IMR-90 (cell line): ENCODE results near the gene ATG9A. TPM values are rescaled to one million over a fixed set of nuclear protein-coding genes. Genes with fewer than 3 reads are reported as not detected.

ENCODE experiments used
- ATAC-seq: fragments of 200-7000 bp; cut with Tn5 transposase; 2 replicates; pipeline ENCODE4 v1.9.1; 2020; ENCODE audit warnings: low read depth, mild to moderate bottlenecking, moderate library complexity
- BruUV-seq: library from RNA; stranded (reverse); fragments of 400-500 nt; replicated peaks from 2 replicates; lab custom pipeline; 2021; lab: Mats Ljungman, UMichigan
- CTCF ChIA-PET: fragments of 300-600 bp; formaldehyde crosslinking; extraction: SDS; loops from one replicate; lab custom pipeline; 2021; ENCODE audit warnings: antibody characterized with exemption; lab: Yijun Ruan, JAX
- POLR2A ChIA-PET: fragments of 300-600 bp; sonication (Branson Sonifier 250); formaldehyde crosslinking; loops from one replicate; lab custom pipeline; 2022; ENCODE audit warnings: antibody characterized with exemption; ENCODE audit not compliant: unreplicated experiment; lab: Charles Lee
- DNase-seq: peaks from one replicate; pipeline ENCODE4 v3.0.0; 2013
- H2AFZ ChIP-seq: replicated peaks from 2 replicates; pipeline ENCODE3; 2013; ENCODE audit warnings: low read length, mild to moderate bottlenecking; ENCODE audit not compliant: poor library complexity
- H2AK5ac ChIP-seq: 2 replicates; pipeline ENCODE4 v1.6.1; 2013; ENCODE audit warnings: low read depth, low read length, inconsistent platforms
- H2AK9ac ChIP-seq: replicated peaks from 2 replicates; pipeline ENCODE3; 2013; ENCODE audit warnings: mild to moderate bottlenecking, low read depth, low read length, moderate library complexity; ENCODE audit not compliant: poor library complexity
- H2BK120ac ChIP-seq: 2 replicates; pipeline ENCODE4 v1.6.1; 2013; ENCODE audit warnings: low read depth, low read length, inconsistent platforms
- H2BK15ac ChIP-seq: 3 replicates; pipeline ENCODE4 v1.6.1; 2013; ENCODE audit warnings: low read depth, low read length, inconsistent platforms
- H2BK20ac ChIP-seq: 2 replicates; pipeline ENCODE4 v1.6.1; 2013; ENCODE audit warnings: low read depth, mild to moderate bottlenecking, inconsistent platforms, low read length, moderate library complexity
- H2BK5ac ChIP-seq: 2 replicates; pipeline ENCODE4 v1.6.1; 2013; ENCODE audit warnings: mild to moderate bottlenecking, low read depth, low read length, inconsistent platforms; ENCODE audit not compliant: poor library complexity, severe bottlenecking
- H3K14ac ChIP-seq: replicated peaks from 2 replicates; pipeline ENCODE4 v1.6.1; 2013; ENCODE audit warnings: low read depth, low read length, inconsistent platforms
- H3K18ac ChIP-seq: 2 replicates; pipeline ENCODE4 v1.6.1; 2013; ENCODE audit warnings: low read depth, low read length, control low read depth
- H3K23ac ChIP-seq: 2 replicates; pipeline ENCODE4 v1.6.1; 2013; ENCODE audit warnings: low read depth, low read length, inconsistent platforms
- H3K27ac ChIP-seq: 2 replicates; pipeline ENCODE4 v1.5.1; 2013; ENCODE audit warnings: mild to moderate bottlenecking, control low read depth, low read length; ENCODE audit not compliant: insufficient read depth
- H3K27me3 ChIP-seq: 2 replicates; pipeline ENCODE4 v1.6.1; 2013; ENCODE audit warnings: low read length; ENCODE audit not compliant: control insufficient read depth, insufficient read depth
- H3K36me3 ChIP-seq: 2 replicates; pipeline ENCODE4 v1.6.1; 2013; ENCODE audit warnings: low read length, mixed read lengths; ENCODE audit not compliant: control insufficient read depth, insufficient read depth
- H3K4ac ChIP-seq: 2 replicates; pipeline ENCODE4 v1.6.1; 2013; ENCODE audit warnings: low read depth, low read length, inconsistent platforms
- H3K4me1 ChIP-seq: 2 replicates; pipeline ENCODE4 v1.6.1; 2013; ENCODE audit warnings: low read length, mixed read lengths; ENCODE audit not compliant: control insufficient read depth, insufficient read depth
- H3K4me2 ChIP-seq: 2 replicates; pipeline ENCODE4 v1.6.1; 2013; ENCODE audit warnings: low read depth, mild to moderate bottlenecking, control low read depth, low read length, moderate library complexity
- H3K4me3 ChIP-seq: 2 replicates; pipeline ENCODE4 v1.5.1; 2013; ENCODE audit warnings: low read depth, mild to moderate bottlenecking, control low read depth, low read length, moderate library complexity; ENCODE audit not compliant: insufficient read depth
- H3K56ac ChIP-seq: 2 replicates; pipeline ENCODE4 v1.6.1; 2013; ENCODE audit warnings: low read length, inconsistent platforms; ENCODE audit not compliant: insufficient read depth; ENCODE audit errors: extremely low read depth
- H3K79me1 ChIP-seq, 2 experiments: 2 replicates each; pipeline ENCODE4 v1.6.1; 2013; ENCODE audit warnings: low read length in 2 of 2, inconsistent platforms in 1 of 2, low read depth in 1 of 2
- H3K9ac ChIP-seq: 2 replicates; pipeline ENCODE4 v1.6.1; 2013; ENCODE audit warnings: low read depth, low read length, control low read depth
- H3K9me1 ChIP-seq: 2 replicates; pipeline ENCODE4 v1.6.1; 2013; ENCODE audit warnings: low read length, inconsistent platforms; ENCODE audit not compliant: insufficient read depth
- H3K9me3 ChIP-seq: 2 replicates; pipeline ENCODE4 v1.6.1; 2013; ENCODE audit warnings: low read length; ENCODE audit not compliant: control insufficient read depth, insufficient read depth
- H4K20me1 ChIP-seq: 2 replicates; pipeline ENCODE4 v1.6.1; 2013; ENCODE audit warnings: low read length, inconsistent platforms; ENCODE audit not compliant: insufficient read depth
- H4K5ac ChIP-seq: 2 replicates; pipeline ENCODE4 v1.6.1; 2013; ENCODE audit warnings: mild to moderate bottlenecking, low read depth, low read length, control low read depth
- H4K8ac ChIP-seq, 2 experiments: 2 replicates each; pipeline ENCODE4 v1.6.1; 2013; ENCODE audit warnings: low read depth in 2 of 2, low read length in 2 of 2, control low read depth in 1 of 2, inconsistent platforms in 1 of 2
- H4K91ac ChIP-seq: 2 replicates; pipeline ENCODE4 v1.6.1; 2013; ENCODE audit warnings: low read depth, low read length, inconsistent platforms; ENCODE audit not compliant: insufficient read depth
- BHLHE40 ChIP-seq: fragments of 150-350 bp; IDR thresholded peaks from 2 replicates; pipeline ENCODE4 v1.6.1; 2016; ENCODE audit warnings: mild to moderate bottlenecking, low read depth, low read length
- CEBPB ChIP-seq: IDR thresholded peaks from 2 replicates; pipeline ENCODE4 v1.6.1; 2012; ENCODE audit warnings: low read depth, low read length, improper control_type of control experiment
- CHD1 ChIP-seq: IDR thresholded peaks from 2 replicates; pipeline ENCODE4 v1.6.1; 2012; ENCODE audit warnings: low read depth, low read length, improper control_type of control experiment
- FOS ChIP-seq: fragments of 150-350 bp; IDR thresholded peaks from 2 replicates; pipeline ENCODE4 v1.6.1; 2016; ENCODE audit warnings: low read depth, low read length
- MAFK ChIP-seq: IDR thresholded peaks from 2 replicates; pipeline ENCODE4 v1.6.1; 2012; ENCODE audit warnings: low read depth, low read length, improper control_type of control experiment
- MAZ ChIP-seq: IDR thresholded peaks from 2 replicates; pipeline ENCODE4 v1.6.1; 2012; ENCODE audit warnings: low read depth, mild to moderate bottlenecking, low read length, improper control_type of control experiment, moderate library complexity, borderline replicate concordance
- MXI1 ChIP-seq: IDR thresholded peaks from 2 replicates; pipeline ENCODE4 v1.6.1; 2012; ENCODE audit warnings: low read depth, mild to moderate bottlenecking, low read length, moderate library complexity, borderline replicate concordance
- NFE2L2 ChIP-seq: fragments of 150-350 bp; IDR thresholded peaks from 2 replicates; pipeline ENCODE4 v1.6.1; 2016; ENCODE audit warnings: low read depth, mild to moderate bottlenecking, low read length
- POLR2A ChIP-seq: IDR thresholded peaks from 2 replicates; pipeline ENCODE4 v1.6.1; 2012; ENCODE audit warnings: mild to moderate bottlenecking, low read depth, low read length
- RAD21 ChIP-seq: IDR thresholded peaks from 2 replicates; pipeline ENCODE4 v1.6.1; 2012; ENCODE audit warnings: low read length, improper control_type of control experiment
- RCOR1 ChIP-seq: IDR thresholded peaks from 2 replicates; pipeline ENCODE4 v1.6.1; 2012; ENCODE audit warnings: mild to moderate bottlenecking, low read length, improper control_type of control experiment; ENCODE audit not compliant: insufficient replicate concordance
- RFX5 ChIP-seq: IDR thresholded peaks from 2 replicates; pipeline ENCODE4 v1.8.0; 2012; ENCODE audit warnings: low read depth, mild to moderate bottlenecking, low read length, moderate library complexity
- SMC3 ChIP-seq: fragments of 150-350 bp; IDR thresholded peaks from 2 replicates; pipeline ENCODE4 v1.6.1; 2016; ENCODE audit warnings: low read depth, mild to moderate bottlenecking, antibody characterized with exemption, low read length, moderate library complexity
- WGBS, 2 experiments: methylation state at CpG; one replicate each; pipeline versions ENCODE4 v1.1.5 to v1.1.7; 2013; ENCODE audit warnings: missing lambda C conversion rate in 2 of 2; ENCODE audit not compliant: insufficient read length in 1 of 2; ENCODE audit errors: extremely low coverage in 2 of 2; 5-methylcytosine and 5-hydroxymethylcytosine counted together
- dilution Hi-C: fragments of 300-500 bp; cut with HindIII; formaldehyde crosslinking; loops from one replicate; pipeline ENCODE4 v1.14.3; 2018; ENCODE audit warnings: low sequenced_read_pairs; ENCODE audit not compliant: unreplicated experiment
- in situ Hi-C: fragments of 300-500 bp; cut with MboI; formaldehyde crosslinking; loops from 3 replicates; pipeline ENCODE4 v1.14.3; 2019; ENCODE audit warnings: low sequenced_read_pairs, inconsistent platforms, mixed read lengths
- intact Hi-C: fragments of 100-400 bp; cut with micrococcal nuclease; formaldehyde crosslinking; loops from 2 replicates; pipeline ENCODE4 v1.10.0; 2022
- polyA plus RNA-seq, 3 experiments: library from polyadenylated mRNA; depleted of rRNA; stranded (reverse); fragments of >200 nt; gene quantifications; 2 replicates each; pipeline ENCODE4 v1.2.3, GENCODE V29; 2012; ENCODE audit warnings: low replicate concordance in 1 of 3
- total RNA-seq: library from RNA; depleted of rRNA; stranded (reverse); fragments of >200 nt; gene quantifications from 2 replicates; pipeline ENCODE4 v1.2.3, GENCODE V29; 2012
- TF ChIP-seq, protein P1 (sequence below): fragments of 150-350 bp; IDR thresholded peaks from 2 replicates; pipeline ENCODE4 v1.6.1; 2016; ENCODE audit warnings: low read depth, mild to moderate bottlenecking, low read length, moderate library complexity, borderline replicate concordance
- TF ChIP-seq, protein P2 (sequence below): fragments of 150-350 bp; IDR thresholded peaks from 2 replicates; pipeline ENCODE4 v1.6.1; 2017; ENCODE audit warnings: mild to moderate bottlenecking, antibody characterized with exemption, low read length, low read depth
- TF ChIP-seq, protein P3 (sequence below): conservative IDR thresholded peaks from 2 replicates; pipeline ENCODE4 v1.5.1; 2012; ENCODE audit warnings: mild to moderate bottlenecking, low read depth, low read length, improper control_type of control experiment

Gene ATG9A
- total and polyA plus RNA-seq, 2 of the 4 experiments (the other 2 are of a cell fraction), result 35.1 to 58.3 TPM

DNA sequence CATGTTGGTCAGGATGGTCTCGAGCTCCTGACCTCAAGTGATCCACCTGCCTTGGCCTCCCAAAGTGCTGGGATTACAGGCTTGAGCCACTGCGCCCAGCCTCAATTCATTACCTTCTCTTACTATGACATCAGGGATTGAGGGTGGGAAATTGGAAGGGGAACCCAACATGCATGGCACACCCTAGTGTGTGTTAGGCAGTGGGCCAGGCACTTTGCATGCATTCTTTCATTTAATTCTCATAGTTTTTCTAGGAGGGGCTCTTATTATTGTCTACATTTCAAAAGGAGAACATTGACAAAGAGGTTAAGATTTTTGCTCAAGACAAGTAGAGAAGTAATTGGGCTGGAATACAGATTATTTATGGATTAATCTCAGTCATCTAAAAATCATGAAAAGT lies 38.9 kb upstream of the ATG9A start:
- no peak overlapping the region for H3K4ac ChIP-seq
- H3K23ac ChIP-seq, result no peak overlapping the region
- no peak overlapping the region for H3K18ac ChIP-seq
- dilution Hi-C loops, result no loop called here
- H4K91ac ChIP-seq, result no peak overlapping the region
- in situ Hi-C loops, result no loop called here
- no peak overlapping the region for H2BK120ac ChIP-seq
- ATAC-seq (no peak), DNase-seq (no peak)
- no peaks in the 10 kb centered on the region for H3K9me3 ChIP-seq
- no peak overlapping the region for H4K5ac ChIP-seq
- no peak overlapping the region for H2AFZ ChIP-seq
- no peak overlapping the region for H3K27ac ChIP-seq
- no peak for TF ChIP-seq NFE2L2
- TF ChIP-seq MXI1, result no peak
- no peak for TF ChIP-seq CHD1
- no peak for TF ChIP-seq CEBPB
- no peak for TF ChIP-seq MAFK
- TF ChIP-seq FOS, result no peak
- no peak for TF ChIP-seq RCOR1
- no peak for TF ChIP-seq MAZ
- TF ChIP-seq, protein P1, sequence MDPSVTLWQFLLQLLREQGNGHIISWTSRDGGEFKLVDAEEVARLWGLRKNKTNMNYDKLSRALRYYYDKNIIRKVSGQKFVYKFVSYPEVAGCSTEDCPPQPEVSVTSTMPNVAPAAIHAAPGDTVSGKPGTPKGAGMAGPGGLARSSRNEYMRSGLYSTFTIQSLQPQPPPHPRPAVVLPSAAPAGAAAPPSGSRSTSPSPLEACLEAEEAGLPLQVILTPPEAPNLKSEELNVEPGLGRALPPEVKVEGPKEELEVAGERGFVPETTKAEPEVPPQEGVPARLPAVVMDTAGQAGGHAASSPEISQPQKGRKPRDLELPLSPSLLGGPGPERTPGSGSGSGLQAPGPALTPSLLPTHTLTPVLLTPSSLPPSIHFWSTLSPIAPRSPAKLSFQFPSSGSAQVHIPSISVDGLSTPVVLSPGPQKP, result no peak
- TF ChIP-seq SMC3, result no peak
- TF ChIP-seq, protein P2, sequence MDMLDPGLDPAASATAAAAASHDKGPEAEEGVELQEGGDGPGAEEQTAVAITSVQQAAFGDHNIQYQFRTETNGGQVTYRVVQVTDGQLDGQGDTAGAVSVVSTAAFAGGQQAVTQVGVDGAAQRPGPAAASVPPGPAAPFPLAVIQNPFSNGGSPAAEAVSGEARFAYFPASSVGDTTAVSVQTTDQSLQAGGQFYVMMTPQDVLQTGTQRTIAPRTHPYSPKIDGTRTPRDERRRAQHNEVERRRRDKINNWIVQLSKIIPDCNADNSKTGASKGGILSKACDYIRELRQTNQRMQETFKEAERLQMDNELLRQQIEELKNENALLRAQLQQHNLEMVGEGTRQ, result no peak
- TF ChIP-seq, protein P3, sequence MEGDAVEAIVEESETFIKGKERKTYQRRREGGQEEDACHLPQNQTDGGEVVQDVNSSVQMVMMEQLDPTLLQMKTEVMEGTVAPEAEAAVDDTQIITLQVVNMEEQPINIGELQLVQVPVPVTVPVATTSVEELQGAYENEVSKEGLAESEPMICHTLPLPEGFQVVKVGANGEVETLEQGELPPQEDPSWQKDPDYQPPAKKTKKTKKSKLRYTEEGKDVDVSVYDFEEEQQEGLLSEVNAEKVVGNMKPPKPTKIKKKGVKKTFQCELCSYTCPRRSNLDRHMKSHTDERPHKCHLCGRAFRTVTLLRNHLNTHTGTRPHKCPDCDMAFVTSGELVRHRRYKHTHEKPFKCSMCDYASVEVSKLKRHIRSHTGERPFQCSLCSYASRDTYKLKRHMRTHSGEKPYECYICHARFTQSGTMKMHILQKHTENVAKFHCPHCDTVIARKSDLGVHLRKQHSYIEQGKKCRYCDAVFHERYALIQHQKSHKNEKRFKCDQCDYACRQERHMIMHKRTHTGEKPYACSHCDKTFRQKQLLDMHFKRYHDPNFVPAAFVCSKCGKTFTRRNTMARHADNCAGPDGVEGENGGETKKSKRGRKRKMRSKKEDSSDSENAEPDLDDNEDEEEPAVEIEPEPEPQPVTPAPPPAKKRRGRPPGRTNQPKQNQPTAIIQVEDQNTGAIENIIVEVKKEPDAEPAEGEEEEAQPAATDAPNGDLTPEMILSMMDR, result no peak
- no peak for TF ChIP-seq POLR2A
- TF ChIP-seq BHLHE40, result no peak
- no peak for TF ChIP-seq RFX5
- TF ChIP-seq RAD21, result no peak
- H2BK5ac ChIP-seq, result no peak overlapping the region
- no peak overlapping the region for H4K8ac ChIP-seq
- no peak overlapping the region for H2BK15ac ChIP-seq
- no peak overlapping the region for H3K4me2 ChIP-seq
- no peak overlapping the region for H3K9ac ChIP-seq
- BruUV-seq, result no TSS peak
- no peaks in the 10 kb centered on the region for H3K9me1 ChIP-seq
- H3K4me3 ChIP-seq, result no peak overlapping the region
- H3K56ac ChIP-seq, result no peak overlapping the region
- H2AK9ac ChIP-seq, result no peak overlapping the region
- no peak overlapping the region for H2BK20ac ChIP-seq
- WGBS, 2 experiments, result no CpG with 5 or more reads among the region's 2 CpGs
- H3K14ac ChIP-seq, result no peak overlapping the region
- ChIA-PET CTCF (no interaction called here), POLR2A (no interaction called here)
- intact Hi-C loops, result no loop called here
- no peaks in the 10 kb centered on the region for H3K36me3 ChIP-seq
- peaks cover 29% of the 10 kb centered on the region for H3K27me3 ChIP-seq
- no peak overlapping the region for H2AK5ac ChIP-seq
- peaks cover 2% of the 10 kb centered on the region; the same call in 1 of the 2 replicates for H3K4me1 ChIP-seq
- no peaks in the 10 kb centered on the region for H3K79me1 ChIP-seq
- H4K20me1 ChIP-seq, result no peaks in the 10 kb centered on the region
